GM23338 (cell line): ENCODE data around the gene LNX2. TPM values are rescaled to one million over a fixed set of nuclear protein-coding genes. Genes with fewer than 3 reads are reported as not detected.

ENCODE experiments used
- ATAC-seq: fragments of 200-7000 bp; cut with Tn5 transposase; 3 replicates; pipeline ENCODE4 v1.9.1; 2020
- DNase-seq: peaks from one replicate; pipeline ENCODE4 v3.0.0-alpha.2; 2015; ENCODE audit warnings: low spot score
- H2AFZ ChIP-seq: fragments of 200-600 bp; sonication (generic); 2 replicates; pipeline ENCODE4 v1.8.0; 2016; ENCODE audit warnings: antibody characterized with exemption, mild to moderate bottlenecking, moderate library complexity
- H3F3A ChIP-seq: fragments of 200-600 bp; sonication (generic); replicated peaks from 2 replicates; pipeline ENCODE4 v1.8.0; 2017; ENCODE audit warnings: antibody characterized with exemption, mixed run types, low read depth
- H3K27ac ChIP-seq: fragments of 200-600 bp; sonication (generic); 2 replicates; pipeline ENCODE4 v1.6.1; 2016; ENCODE audit warnings: low read depth
- H3K27me3 ChIP-seq: fragments of 200-600 bp; sonication (generic); 2 replicates; pipeline ENCODE4 v1.8.0; 2016; ENCODE audit warnings: mild to moderate bottlenecking, mixed run types, moderate library complexity; ENCODE audit not compliant: insufficient read depth
- H3K36me3 ChIP-seq: fragments of 200-600 bp; sonication (generic); 2 replicates; pipeline ENCODE4 v1.8.0; 2016; ENCODE audit warnings: mild to moderate bottlenecking; ENCODE audit not compliant: insufficient read depth
- H3K4me1 ChIP-seq: fragments of 200-600 bp; sonication (generic); 2 replicates; pipeline ENCODE4 v1.8.0; 2016; ENCODE audit warnings: mild to moderate bottlenecking, moderate library complexity; ENCODE audit not compliant: insufficient read depth
- H3K4me2 ChIP-seq: fragments of 200-600 bp; sonication (generic); 2 replicates; pipeline ENCODE4 v1.7.1; 2017; ENCODE audit warnings: mixed run types
- H3K4me3 ChIP-seq: fragments of 200-600 bp; sonication (generic); 2 replicates; pipeline ENCODE4 v1.6.1; 2016; ENCODE audit warnings: mixed run types
- H3K79me2 ChIP-seq: fragments of 200-600 bp; sonication (generic); replicated peaks from 2 replicates; pipeline ENCODE4 v1.8.0; 2017; ENCODE audit warnings: mild to moderate bottlenecking; ENCODE audit not compliant: insufficient read depth
- H3K9me2 ChIP-seq: fragments of 200-600 bp; sonication (generic); 2 replicates; pipeline ENCODE4 v1.8.0; 2017; ENCODE audit not compliant: insufficient read depth
- H4K20me1 ChIP-seq: fragments of 200-600 bp; sonication (generic); replicated peaks from 2 replicates; pipeline ENCODE4 v1.8.0; 2017; ENCODE audit warnings: mild to moderate bottlenecking; ENCODE audit not compliant: insufficient read depth
- H3K27ac Mint-ChIP-seq: 2 replicates; pipeline ENCODE4 v1.8.0; 2020; ENCODE audit warnings: inconsistent platforms, mild to moderate bottlenecking, moderate library complexity, mixed read lengths
- H3K27me3 Mint-ChIP-seq: 3 replicates; pipeline ENCODE4 v1.8.0; 2022; ENCODE audit warnings: low read depth, mild to moderate bottlenecking, moderate library complexity, mixed read lengths, inconsistent platforms; ENCODE audit not compliant: insufficient read depth, poor library complexity
- H3K36me3 Mint-ChIP-seq: 3 replicates; pipeline ENCODE4 v1.8.0; 2021; ENCODE audit warnings: low read depth, mild to moderate bottlenecking, inconsistent platforms, moderate library complexity, mixed read lengths
- H3K4me1 Mint-ChIP-seq: 3 replicates; pipeline ENCODE4 v1.8.0; 2020; ENCODE audit warnings: mild to moderate bottlenecking, inconsistent platforms, mixed read lengths
- H3K4me3 Mint-ChIP-seq: 3 replicates; pipeline ENCODE4 v1.8.0; 2021; ENCODE audit warnings: moderate library complexity, mild to moderate bottlenecking, inconsistent platforms, mixed read lengths
- H3K9me3 Mint-ChIP-seq: 3 replicates; pipeline ENCODE4 v1.8.0; 2020; ENCODE audit warnings: moderate library complexity, mild to moderate bottlenecking, inconsistent platforms, mixed read lengths
- CTCF ChIP-seq, 2 experiments: fragments of 200-600 bp in 1 of 2; sonication (generic) in 1 of 2; conservative IDR thresholded peaks; 2 replicates each; pipeline versions ENCODE4 v1.5.1 to v1.6.1; 2016 to 2017; ENCODE audit warnings: antibody characterized with exemption in 2 of 2, low read depth in 2 of 2, mild to moderate bottlenecking in 2 of 2, moderate library complexity in 1 of 2
- ETS1 ChIP-seq: IDR thresholded peaks from 2 replicates; pipeline ENCODE4 v1.6.1; 2016; ENCODE audit warnings: antibody characterized with exemption
- EZH2 ChIP-seq: fragments of 200-600 bp; sonication (generic); IDR thresholded peaks from one replicate; pipeline ENCODE4 v1.8.0; 2017; ENCODE audit warnings: antibody characterized with exemption, mild to moderate bottlenecking, low read depth; ENCODE audit not compliant: unreplicated experiment
- JUNB ChIP-seq: IDR thresholded peaks from one replicate; pipeline ENCODE4 v1.6.1; 2016; ENCODE audit warnings: antibody characterized with exemption; ENCODE audit not compliant: unreplicated experiment
- NANOG ChIP-seq: IDR thresholded peaks from 2 replicates; pipeline ENCODE4 v1.6.1; 2016; ENCODE audit warnings: antibody characterized with exemption, borderline replicate concordance
- POLR2AphosphoS5 ChIP-seq: IDR thresholded peaks from 2 replicates; pipeline ENCODE4 v1.6.1; 2016; ENCODE audit warnings: antibody characterized with exemption, low read depth
- REST ChIP-seq: IDR thresholded peaks from one replicate; pipeline ENCODE4 v1.6.1; 2018; ENCODE audit warnings: antibody characterized with exemption; ENCODE audit not compliant: unreplicated experiment
- STAT1 ChIP-seq: IDR thresholded peaks from one replicate; pipeline ENCODE4 v1.6.1; 2016; ENCODE audit warnings: antibody characterized with exemption; ENCODE audit not compliant: unreplicated experiment
- ZNF114 ChIP-seq: fragments of 250-450 bp; sonication (Bioruptor Pico); IDR thresholded peaks from 2 replicates; pipeline ENCODE4 v1.5.0; 2020; ENCODE audit warnings: mild to moderate bottlenecking, moderate library complexity
- ZNF331 ChIP-seq: fragments of 250-450 bp; sonication (Bioruptor Pico); IDR thresholded peaks from 2 replicates; pipeline ENCODE4 v1.5.0; 2020; ENCODE audit warnings: low read depth, mild to moderate bottlenecking, moderate library complexity
- ZNF462 ChIP-seq: fragments of 250-450 bp; sonication (Bioruptor Pico); IDR thresholded peaks from 2 replicates; pipeline ENCODE4 v1.5.0; 2020; ENCODE audit warnings: mild to moderate bottlenecking, moderate library complexity
- polyA plus RNA-seq: library from polyadenylated mRNA; unstranded; fragments of >200 nt; fragmentation: Nextera tagmentation; extraction: Ambion mirVana; gene quantifications from 2 replicates; pipeline ENCODE4 v1.2.1, GENCODE V29; 2016
- total RNA-seq: library from RNA; depleted of rRNA; stranded (reverse); fragments of >200 nt; shearing (Covaris generic); gene quantifications from 2 replicates; pipeline ENCODE4 v1.2.3, GENCODE V29; 2014

LNX2 gene
- total and polyA plus RNA-seq, 2 experiments from 2014 or later: 3.7 to 18.0 TPM

GRCh38 chr13:27574661-27575060 lies 45.7 kb downstream of the LNX2 start (continued):
- no peak for TF ChIP-seq ZNF462 (CRISPR knock-in tag)
- no peak for TF ChIP-seq ETS1
- no peak for TF ChIP-seq STAT1
- no peak for TF ChIP-seq NANOG

GRCh38 chr13:27573265-27573664 lies 47.1 kb downstream of the LNX2 start:
- Mint-ChIP-seq H3K27me3 (no peaks in the 10 kb centered on the region), H3K9me3 (no peaks in the 10 kb centered on the region), H3K4me1 (0 out of 3 replicates have a peak, but pooled peaks cover 3% of the 10 kb centered on the region), H3K4me3 (no peak overlapping the region), H3K36me3 (no peaks in the 10 kb centered on the region; the same call in 2 of the 3 replicates), H3K27ac (no peak overlapping the region)
- Histone ChIP-seq H3K36me3 (no peaks in the 10 kb centered on the region), H3K9me2 (no peaks in the 10 kb centered on the region), H2AFZ (no peak overlapping the region), H3K27me3 (no peaks in the 10 kb centered on the region), H3K4me3 (no peak overlapping the region), H4K20me1 (no peaks in the 10 kb centered on the region), H3F3A (no peaks in the 10 kb centered on the region), H3K4me2 (no peak overlapping the region), H3K4me1 (no peaks in the 10 kb centered on the region), H3K27ac (no peak overlapping the region), H3K79me2 (peaks cover 20% of the 10 kb centered on the region)
- ATAC-seq (no peak), DNase-seq (no peak)
- TF ChIP-seq ZNF114 (CRISPR knock-in tag) (no peak), EZH2 (no peak), POLR2AphosphoS5 (no peak), STAT1 (no peak), JUNB (no peak), REST (no peak), ZNF331 (no peak), NANOG (no peak), CTCF (conservative IDR thresholded peaks at IDR 0.05; ENCODE audit: low read depth in 2 of 2) (no peak)
